SK-N-SH (cell line): ENCODE results near the gene CEBPG. TPM values are rescaled to one million over a fixed set of nuclear protein-coding genes. Genes with fewer than 3 reads are reported as not detected.

Source experiments
- CTCF ChIA-PET: fragments of 300-600, 350-600 bp; formaldehyde crosslinking; extraction: SDS; loops from one replicate; lab custom pipeline; 2021; lab: Yijun Ruan, JAX
- POLR2A ChIA-PET: fragments of 350-600 bp; sonication (Branson Sonifier 250); formaldehyde crosslinking; extraction: SDS; loops from one replicate; lab custom pipeline; 2020; ENCODE audit warnings: antibody characterized with exemption, inconsistent platforms; lab: Yijun Ruan, JAX
- DNase-seq: peaks from one replicate; pipeline ENCODE4 v3.0.0; 2012
- H2AFZ ChIP-seq: fragments of 200-600 bp; sonication (generic); 2 replicates; pipeline ENCODE4 v1.8.1; 2016; ENCODE audit warnings: antibody characterized with exemption, mild to moderate bottlenecking, low read depth
- H3F3A ChIP-seq: fragments of 200-600 bp; sonication (generic); replicated peaks from 2 replicates; pipeline ENCODE3; 2016; ENCODE audit warnings: antibody characterized with exemption, mild to moderate bottlenecking; ENCODE audit not compliant: insufficient read depth
- H3K27ac ChIP-seq, 2 experiments: fragments of 200-500 bp in 1 of 2; fragments of 200-600 bp in 1 of 2; sonication (Bioruptor generic) in 1 of 2; sonication (generic), shearing (Covaris generic) in 1 of 2; 2 replicates each; pipeline versions ENCODE4 v1.5.1 to v1.6.1; 2014 to 2016; ENCODE audit warnings: low read depth in 2 of 2, inconsistent platforms in 1 of 2, low read length in 1 of 2, mild to moderate bottlenecking in 1 of 2, mixed read lengths in 1 of 2
- H3K27me3 ChIP-seq: fragments of 200-600 bp; sonication (generic), shearing (Covaris generic); 2 replicates; pipeline ENCODE4 v1.6.1; 2016; ENCODE audit warnings: mixed run types; ENCODE audit not compliant: insufficient read depth
- H3K36me3 ChIP-seq, 2 experiments: fragments of 200-500 bp in 1 of 2; fragments of 200-600 bp in 1 of 2; sonication (Bioruptor generic) in 1 of 2; sonication (generic) in 1 of 2; replicated peaks in 1 of 2; 2 replicates each; pipeline versions ENCODE3 to v1.5.1; 2014 to 2016; ENCODE audit warnings: low read length in 1 of 2, mild to moderate bottlenecking in 1 of 2; ENCODE audit not compliant: insufficient read depth in 2 of 2, control insufficient read depth in 1 of 2
- H3K4me1 ChIP-seq, 2 experiments: fragments of 200-500 bp in 1 of 2; fragments of 200-600 bp in 1 of 2; sonication (Bioruptor generic) in 1 of 2; sonication (generic), shearing (Covaris generic) in 1 of 2; 2 replicates each; pipeline versions ENCODE4 v1.5.1 to v1.6.1; 2014 to 2016; ENCODE audit warnings: low read depth in 1 of 2, low read length in 1 of 2, mixed run types in 1 of 2; ENCODE audit not compliant: insufficient read depth in 2 of 2, control insufficient read depth in 1 of 2
- H3K4me2 ChIP-seq: fragments of 200-600 bp; sonication (generic), shearing (Covaris generic); 2 replicates; pipeline ENCODE4 v1.6.1; 2017; ENCODE audit warnings: mixed run types
- H3K4me3 ChIP-seq, 2 experiments: fragments of 200-500 bp in 1 of 2; fragments of 200-600 bp in 1 of 2; sonication (Bioruptor generic) in 1 of 2; sonication (generic), shearing (Covaris generic) in 1 of 2; 2 replicates each; pipeline versions ENCODE4 v1.5.1 to v1.8.1; 2014 to 2016; ENCODE audit warnings: low read depth in 2 of 2, inconsistent platforms in 1 of 2, low read length in 1 of 2, mild to moderate bottlenecking in 1 of 2, mixed read lengths in 1 of 2, moderate library complexity in 1 of 2
- H3K79me2 ChIP-seq: fragments of 200-600 bp; sonication (generic); 2 replicates; pipeline ENCODE4 v1.8.1; 2017; ENCODE audit warnings: mild to moderate bottlenecking; ENCODE audit not compliant: insufficient read depth
- H3K9ac ChIP-seq: fragments of 200-600 bp; sonication (generic); 2 replicates; pipeline ENCODE4 v1.6.1; 2017; ENCODE audit warnings: mixed run types
- H3K9me2 ChIP-seq: fragments of 200-600 bp; sonication (generic); 2 replicates; pipeline ENCODE4 v1.6.1; 2017; ENCODE audit warnings: mixed run types
- H3K9me3 ChIP-seq: fragments of 200-600 bp; sonication (generic); 2 replicates; pipeline ENCODE4 v1.6.1; 2017; ENCODE audit warnings: mixed run types, mild to moderate bottlenecking, moderate library complexity
- H4K20me1 ChIP-seq: fragments of 200-600 bp; sonication (generic); 2 replicates; pipeline ENCODE4 v1.6.1; 2017; ENCODE audit warnings: mild to moderate bottlenecking, mixed run types; ENCODE audit not compliant: insufficient read depth
- EP300 ChIP-seq, 2 experiments: IDR thresholded peaks; 2 replicates each; pipeline versions ENCODE4 v1.4.0 to v1.6.1; 2012; ENCODE audit warnings: borderline replicate concordance in 1 of 2, low read depth in 1 of 2, low read length in 1 of 2
- EZH2phosphoT487 ChIP-seq: fragments of 200-600 bp; sonication (generic); IDR thresholded peaks from 2 replicates; pipeline ENCODE4 v1.6.1; 2017; ENCODE audit warnings: low read depth, mixed run types, mild to moderate bottlenecking, antibody characterized with exemption, moderate library complexity, borderline replicate concordance
- FOSL2 ChIP-seq: IDR thresholded peaks from 2 replicates; pipeline ENCODE4 v1.4.0; 2012; ENCODE audit warnings: low read depth, mild to moderate bottlenecking, moderate library complexity, borderline replicate concordance
- MXI1 ChIP-seq: IDR thresholded peaks from 2 replicates; pipeline ENCODE4 v1.6.1; 2012; ENCODE audit warnings: mild to moderate bottlenecking, low read depth, low read length, improper control_type of control experiment
- POLR2AphosphoS5 ChIP-seq: IDR thresholded peaks from 2 replicates; pipeline ENCODE4 v1.6.1; 2012; ENCODE audit warnings: low read depth, low read length
- RCOR1 ChIP-seq: fragments of 150-350 bp; IDR thresholded peaks from 2 replicates; pipeline ENCODE4 v1.6.1; 2017; ENCODE audit warnings: antibody characterized with exemption, low read length
- RFX5 ChIP-seq: IDR thresholded peaks from 2 replicates; pipeline ENCODE4 v1.6.1; 2012; ENCODE audit warnings: mild to moderate bottlenecking, improper control_type of control experiment, low read length
- TAF1 ChIP-seq: IDR thresholded peaks from 2 replicates; pipeline ENCODE4 v1.6.1; 2012; ENCODE audit warnings: low read depth, mild to moderate bottlenecking, low read length, moderate library complexity, borderline replicate concordance
- WGBS: methylation state at CpG from one replicate; pipeline ENCODE4 v1.1.6; 2017; ENCODE audit warnings: low lambda C conversion rate; 5-methylcytosine and 5-hydroxymethylcytosine counted together
- polyA plus RNA-seq, 3 experiments: library from polyadenylated mRNA; depleted of rRNA; stranded (reverse); fragments of >200 nt; gene quantifications; 2 replicates each; pipeline ENCODE4 v1.2.3, GENCODE V29; 2012
- TF ChIP-seq, protein P1 (sequence below): IDR thresholded peaks from 2 replicates; pipeline ENCODE4 v1.4.0; 2012; ENCODE audit warnings: low read depth, borderline replicate concordance
- TF ChIP-seq, protein P2 (sequence below): IDR thresholded peaks from 2 replicates; pipeline ENCODE4 v1.4.0; 2012; ENCODE audit warnings: low read depth
- TF ChIP-seq, protein P3 (sequence below): fragments of 200-600 bp; sonication (generic); IDR thresholded peaks from 2 replicates; pipeline ENCODE4 v1.6.1; 2017; ENCODE audit warnings: antibody characterized with exemption, mild to moderate bottlenecking, moderate library complexity
- TF ChIP-seq, protein P4 (sequence below): IDR thresholded peaks from 2 replicates; pipeline ENCODE4; 2012

Gene CEBPG
- polyA plus RNA-seq, 1 of the 3 experiments (the other 2 are of a cell fraction), result 9.1 TPM

DNA sequence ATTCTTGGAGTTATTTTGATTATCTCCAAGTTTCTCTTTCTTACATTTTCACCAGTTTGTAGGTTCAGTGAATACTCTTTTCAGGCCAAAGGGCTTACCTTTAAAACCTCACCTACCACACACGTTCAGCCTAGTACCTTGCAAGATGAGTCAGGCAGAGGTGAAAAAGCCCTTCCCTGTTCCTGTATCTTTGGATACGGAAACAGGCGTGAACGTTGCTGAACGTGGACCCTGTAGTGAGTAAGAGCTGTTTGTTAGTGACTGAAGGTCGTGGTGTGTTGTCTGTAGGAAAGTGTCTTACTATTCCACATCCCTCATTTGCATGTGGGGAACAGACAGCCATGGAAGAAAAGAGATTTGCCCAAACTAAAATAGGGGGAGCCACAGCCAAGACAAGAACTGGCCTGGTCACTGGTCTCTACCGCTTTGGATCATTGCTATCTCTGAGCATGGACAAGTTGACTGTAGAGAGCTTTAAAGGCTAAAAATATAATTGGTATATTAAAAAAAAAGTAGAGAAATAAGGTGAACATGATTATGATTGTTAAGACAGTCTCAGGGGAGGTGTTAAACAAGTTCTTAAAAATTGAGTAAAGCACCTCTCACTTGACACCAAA is 3.5 kb downstream of the CEBPG start:
- WGBS, result 75% methylated on average over 7 of the region's 7 CpGs
- CTCF ChIA-PET, result interaction anchor here (1.5 to 3.1 kb wide), 5 partner anchors 11 to 719 kb away, joined by 3 to 15 read pairs (median 7); no protein-coding TSS in a partner anchor

DNA sequence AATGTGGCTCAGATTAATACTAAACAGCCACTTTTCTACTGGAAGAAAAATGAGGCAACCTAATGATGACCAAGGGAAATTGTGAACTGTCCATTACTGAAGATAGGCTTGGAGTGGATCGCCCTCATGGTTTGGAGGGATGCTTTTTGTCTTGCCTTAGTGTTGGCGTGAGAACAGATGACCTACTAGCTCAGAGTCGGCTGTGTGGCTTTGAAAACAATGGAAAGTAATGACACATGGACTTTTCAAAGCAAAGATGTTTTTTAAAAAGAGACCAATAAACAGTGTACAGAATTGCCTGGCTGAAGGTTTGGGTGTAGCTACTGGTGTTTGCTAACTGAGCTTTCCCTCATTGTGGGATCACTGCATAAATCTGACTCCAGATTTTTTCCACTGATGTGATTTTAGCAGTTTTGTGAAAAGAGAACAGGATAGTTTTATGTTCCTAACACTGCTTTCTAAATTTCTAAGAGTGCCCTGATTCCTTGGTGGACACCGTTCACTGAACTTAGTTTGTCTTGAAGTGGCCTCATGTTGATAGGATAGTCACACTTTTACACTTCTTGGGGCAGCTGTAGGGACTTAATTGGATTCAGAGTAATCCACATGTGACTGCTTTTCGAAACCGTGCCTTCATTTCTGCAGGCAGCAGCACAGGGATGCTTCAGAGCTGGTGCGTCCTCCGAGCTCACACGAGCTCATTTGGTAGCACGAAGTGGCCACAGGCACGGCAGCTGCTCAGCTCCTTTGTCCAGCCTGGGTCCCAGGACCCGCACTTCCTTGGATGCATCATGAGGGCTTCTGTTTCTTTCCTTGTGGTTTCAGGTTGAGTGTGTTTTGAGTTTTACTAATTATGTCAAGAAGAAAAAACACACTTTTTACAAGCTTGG is 4.3 kb downstream of the CEBPG start:
- H3K4me3 ChIP-seq, result no peak overlapping the region
- 96% methylated on average over 12 of the region's 12 CpGs for WGBS
- no peaks in the 10 kb centered on the region for H3K9me3 ChIP-seq
- H3K4me1 ChIP-seq, result peaks cover 13 to 23% of the 10 kb centered on the region in 2 experiments; a peak in 3 of 4 replicates
- no peak overlapping the region for H3K9ac ChIP-seq
- no peak overlapping the region for H3K4me2 ChIP-seq
- H3K27ac ChIP-seq, result no peak overlapping the region
- H2AFZ ChIP-seq, result no peak overlapping the region
- ChIA-PET CTCF (interaction anchor here (1.1 to 3.1 kb wide), 6 partner anchors 10 to 718 kb away, joined by 3 to 15 read pairs (median 6); no protein-coding TSS in a partner anchor), POLR2A (interaction anchor here (0.9 kb wide), 1 partner anchor 27 kb away, joined by 3 read pairs; no protein-coding TSS in a partner anchor)
- H3F3A ChIP-seq, result peaks cover 13% of the 10 kb centered on the region
- peaks cover 88% of the 10 kb centered on the region for H3K79me2 ChIP-seq
- no peak for DNase-seq
- no peaks in the 10 kb centered on the region for H3K9me2 ChIP-seq
- H3K36me3 ChIP-seq, result peaks cover 18 to 19% of the 10 kb centered on the region in 2 experiments
- H3K27me3 ChIP-seq, result no peaks in the 10 kb centered on the region
- TF ChIP-seq EZH2phosphoT487, result no peak
- TF ChIP-seq, protein P1, sequence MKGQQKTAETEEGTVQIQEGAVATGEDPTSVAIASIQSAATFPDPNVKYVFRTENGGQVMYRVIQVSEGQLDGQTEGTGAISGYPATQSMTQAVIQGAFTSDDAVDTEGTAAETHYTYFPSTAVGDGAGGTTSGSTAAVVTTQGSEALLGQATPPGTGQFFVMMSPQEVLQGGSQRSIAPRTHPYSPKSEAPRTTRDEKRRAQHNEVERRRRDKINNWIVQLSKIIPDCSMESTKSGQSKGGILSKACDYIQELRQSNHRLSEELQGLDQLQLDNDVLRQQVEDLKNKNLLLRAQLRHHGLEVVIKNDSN, result no peak
- TF ChIP-seq EP300 (IDR thresholded peaks at IDR 0.05; ENCODE audit: borderline replicate concordance in 1 of 2, low read depth in 1 of 2, low read length in 1 of 2), result no peak
- no peak for TF ChIP-seq TAF1
- no peak for TF ChIP-seq POLR2AphosphoS5
- TF ChIP-seq, protein P2, sequence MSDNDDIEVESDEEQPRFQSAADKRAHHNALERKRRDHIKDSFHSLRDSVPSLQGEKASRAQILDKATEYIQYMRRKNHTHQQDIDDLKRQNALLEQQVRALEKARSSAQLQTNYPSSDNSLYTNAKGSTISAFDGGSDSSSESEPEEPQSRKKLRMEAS, result no peak
- TF ChIP-seq RFX5, result no peak
- no peak for TF ChIP-seq RCOR1
- TF ChIP-seq, protein P3, sequence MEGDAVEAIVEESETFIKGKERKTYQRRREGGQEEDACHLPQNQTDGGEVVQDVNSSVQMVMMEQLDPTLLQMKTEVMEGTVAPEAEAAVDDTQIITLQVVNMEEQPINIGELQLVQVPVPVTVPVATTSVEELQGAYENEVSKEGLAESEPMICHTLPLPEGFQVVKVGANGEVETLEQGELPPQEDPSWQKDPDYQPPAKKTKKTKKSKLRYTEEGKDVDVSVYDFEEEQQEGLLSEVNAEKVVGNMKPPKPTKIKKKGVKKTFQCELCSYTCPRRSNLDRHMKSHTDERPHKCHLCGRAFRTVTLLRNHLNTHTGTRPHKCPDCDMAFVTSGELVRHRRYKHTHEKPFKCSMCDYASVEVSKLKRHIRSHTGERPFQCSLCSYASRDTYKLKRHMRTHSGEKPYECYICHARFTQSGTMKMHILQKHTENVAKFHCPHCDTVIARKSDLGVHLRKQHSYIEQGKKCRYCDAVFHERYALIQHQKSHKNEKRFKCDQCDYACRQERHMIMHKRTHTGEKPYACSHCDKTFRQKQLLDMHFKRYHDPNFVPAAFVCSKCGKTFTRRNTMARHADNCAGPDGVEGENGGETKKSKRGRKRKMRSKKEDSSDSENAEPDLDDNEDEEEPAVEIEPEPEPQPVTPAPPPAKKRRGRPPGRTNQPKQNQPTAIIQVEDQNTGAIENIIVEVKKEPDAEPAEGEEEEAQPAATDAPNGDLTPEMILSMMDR, result no peak
- TF ChIP-seq FOSL2, result no peak
- TF ChIP-seq, protein P4, sequence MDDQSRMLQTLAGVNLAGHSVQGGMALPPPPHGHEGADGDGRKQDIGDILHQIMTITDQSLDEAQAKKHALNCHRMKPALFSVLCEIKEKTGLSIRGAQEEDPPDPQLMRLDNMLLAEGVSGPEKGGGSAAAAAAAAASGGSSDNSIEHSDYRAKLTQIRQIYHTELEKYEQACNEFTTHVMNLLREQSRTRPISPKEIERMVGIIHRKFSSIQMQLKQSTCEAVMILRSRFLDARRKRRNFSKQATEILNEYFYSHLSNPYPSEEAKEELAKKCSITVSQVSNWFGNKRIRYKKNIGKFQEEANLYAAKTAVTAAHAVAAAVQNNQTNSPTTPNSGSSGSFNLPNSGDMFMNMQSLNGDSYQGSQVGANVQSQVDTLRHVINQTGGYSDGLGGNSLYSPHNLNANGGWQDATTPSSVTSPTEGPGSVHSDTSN, result no peak
- no peak for TF ChIP-seq MXI1
- H4K20me1 ChIP-seq, result peaks cover 86% of the 10 kb centered on the region

More for the DNA sequence above, 3.5 kb downstream of the CEBPG start:
- TF ChIP-seq POLR2AphosphoS5, result no peak
- peaks cover 79% of the 10 kb centered on the region for H4K20me1 ChIP-seq
- POLR2A ChIA-PET, result interaction anchor here (0.7 kb wide), 1 partner anchor 9 kb away, joined by 5 read pairs; no protein-coding TSS in a partner anchor
- H3K79me2 ChIP-seq, result peaks cover 80% of the 10 kb centered on the region
- H3K4me2 ChIP-seq, result no peak overlapping the region
- peaks cover 13 to 22% of the 10 kb centered on the region in 2 experiments; a peak in 3 of 4 replicates for H3K4me1 ChIP-seq
- H3F3A ChIP-seq, result peaks cover 13% of the 10 kb centered on the region
- H3K9me3 ChIP-seq, result no peaks in the 10 kb centered on the region
- no peak overlapping the region for H2AFZ ChIP-seq
- H3K9ac ChIP-seq, result no peak overlapping the region
- H3K27me3 ChIP-seq, result no peaks in the 10 kb centered on the region
- H3K36me3 ChIP-seq, result peaks cover 18 to 19% of the 10 kb centered on the region in 2 experiments
- no peak overlapping the region for H3K4me3 ChIP-seq
- peak overlapping the region in 1 of 2 experiments; percentile 32; a peak in 1 of 4 replicates for H3K27ac ChIP-seq
- no peak for DNase-seq
- H3K9me2 ChIP-seq, result no peaks in the 10 kb centered on the region
